AG10803 (cell line): Measurements from ENCODE around the gene SEC22C.

Experiments
- DNase-seq: peaks from one replicate; pipeline ENCODE4 v3.0.0; 2010; ENCODE audit warnings: low read depth
- H3K4me3 ChIP-seq: 2 replicates; pipeline ENCODE4 v1.5.1; 2011; ENCODE audit warnings: mild to moderate bottlenecking, low read length, control low read depth
- CTCF ChIP-seq: conservative IDR thresholded peaks from 2 replicates; pipeline ENCODE4 v1.5.1; 2011; ENCODE audit warnings: mild to moderate bottlenecking, low read length, control low read depth, inconsistent platforms

The SEC22C gene

GRCh38 chr3:42525212-42525611 lies 56.6 kb downstream of the SEC22C start:
- TF ChIP-seq CTCF: no peak
- DNase-seq: no peak
- H3K4me3 ChIP-seq: no peak overlapping the region

GRCh38 chr3:42524751-42525150 lies 57.0 kb downstream of the SEC22C start:
- no peak overlapping the region for H3K4me3 ChIP-seq
- no peak for TF ChIP-seq CTCF
- no peak for DNase-seq

GRCh38 chr3:42520906-42521305 lies 60.9 kb downstream of the SEC22C start:
- no peak for TF ChIP-seq CTCF
- no peak for DNase-seq
- H3K4me3 ChIP-seq: no peak overlapping the region

GRCh38 chr3:42520336-42520735 lies 61.4 kb downstream of the SEC22C start:
- no peak for DNase-seq
- TF ChIP-seq CTCF: no peak
- H3K4me3 ChIP-seq: no peak overlapping the region

- TF ChIP-seq CTCF: no peak
- DNase-seq: no peak
- H3K4me3 ChIP-seq: no peak overlapping the region
These were observed 62.2 kb downstream of the SEC22C start for GRCh38 chr3:42519568-42519962.

GRCh38 chr3:42518800-42519567 lies 62.8 kb downstream of the SEC22C start:
- no peak overlapping the region for H3K4me3 ChIP-seq
- peak; percentile 3; the same call in 1 of the 2 replicates for TF ChIP-seq CTCF
- no peak for DNase-seq

- DNase-seq: no peak
- no peak for TF ChIP-seq CTCF
- no peak overlapping the region for H3K4me3 ChIP-seq
These were observed 64.7 kb downstream of the SEC22C start for GRCh38 chr3:42517117-42517516.
